GM12801 (cell line): Measurements from ENCODE around the gene TMEM131L.

Source experiments
- CTCF ChIP-seq: IDR thresholded peaks from one replicate; pipeline ENCODE4 v1.5.1; 2011; ENCODE audit warnings: control low read depth; ENCODE audit not compliant: insufficient read length; ENCODE audit errors: extremely low read depth

Gene TMEM131L

GRCh38 chr4:153466081-153466948 lies at the start of gene TMEM131L:
TMEM131L (plus strand) TSS chr4:153466360; CDS start chr4:153466398, 38 bp downstream.
- TF ChIP-seq CTCF, result no peak

GRCh38 chr4:153418121-153418520 lies 48.0 kb upstream of the TMEM131L start:
- TF ChIP-seq CTCF, result no peak

- no peak for TF ChIP-seq CTCF
Observed at GRCh38 chr4:153418558-153418957, 47.6 kb upstream of the TMEM131L start.

GRCh38 chr4:153419029-153419428 lies 47.1 kb upstream of the TMEM131L start:
- TF ChIP-seq CTCF, result no peak

GRCh38 chr4:153419673-153420278 lies 46.4 kb upstream of the TMEM131L start:
- no peak for TF ChIP-seq CTCF

GRCh38 chr4:153420361-153420760 lies 45.8 kb upstream of the TMEM131L start:
- TF ChIP-seq CTCF, result no peak

GRCh38 chr4:153421941-153422340 lies 44.2 kb upstream of the TMEM131L start:
- TF ChIP-seq CTCF, result no peak
